Measurements from ENCODE around the gene NTF4. TPM values are rescaled to one million over a fixed set of nuclear protein-coding genes. Genes with fewer than 3 reads are reported as not detected.

Gene NTF4
- total and polyA plus RNA-seq, 2 of the 13 experiments (the other 11 are each of a cell fraction or from before 2014, with no cell fraction given): not detected

GRCh38 chr19:49092686-49093085, 28.1 kb upstream of the NTF4 start:
- ChIA-PET CTCF (ENCODE audit: low intra/inter-chr PET ratio, low total read pairs) (no interaction called here), POLR2A (no interaction called here)
- in situ Hi-C loops (cut with HindIII; ENCODE audit: extremely low pct_ligation_motif_present, low pct_unique_long_range_greater_than_20kb): loop anchor here (10.0 kb wide), 1 partner anchor 102 kb away; no protein-coding TSS in a partner anchor
- no peak for FAIRE-seq
- no peak for ATAC-seq
- Histone ChIP-seq H3K4me1 (ENCODE audit: insufficient read depth, low read length) (peaks cover 13% of the 10 kb centered on the region), H3K27ac (ENCODE audit: extremely low read length, insufficient read depth, low read length) (no peak overlapping the region), H3K79me2 (ENCODE audit: insufficient read depth, low read length) (peaks cover 36% of the 10 kb centered on the region), H3K9ac (ENCODE audit: insufficient read depth, low read depth, low read length) (no peak overlapping the region), H2AFZ (ENCODE audit: low read length) (no peak overlapping the region), H4K20me1 (ENCODE audit: insufficient read depth, low read length) (peaks cover 34% of the 10 kb centered on the region), H3K27me3 (ENCODE audit: control insufficient read depth in 1 of 2, insufficient read depth in 2 of 2, low read length in 2 of 2) (no peaks in the 10 kb centered on the region), H3K4me3 (replicated peaks in 1 of 3; ENCODE audit: insufficient read depth in 1 of 3, low read depth in 2 of 3, low read length in 3 of 3) (no peak overlapping the region), H3K36me3 (replicated peaks in 1 of 2; ENCODE audit: control insufficient read depth in 1 of 2, insufficient read depth in 2 of 2, low read length in 2 of 2) (peaks cover 34 to 75% of the 10 kb centered on the region in 2 experiments), H3K4me2 (ENCODE audit: low read depth, low read length) (no peak overlapping the region), H3K9me3 (ENCODE audit: low read length) (no peaks in the 10 kb centered on the region)
- 95% methylated on average over 6 of the region's 6 CpGs for WGBS (ENCODE audit: low lambda C conversion rate)
- TF ChIP-seq RBAK (CRISPR knock-in tag; IDR thresholded peaks at IDR 0.05) (no peak), ZNF121 (CRISPR knock-in tag; IDR thresholded peaks at IDR 0.05) (peak; percentile 79)
- intact Hi-C loops (cut with micrococcal nuclease; ENCODE audit: unreplicated experiment): no loop called here
- no TSS peak for BruUV-seq (replicated peaks)
- no peak for DNase-seq (ENCODE audit: low spot score)

- no peak for FAIRE-seq
Measured at GRCh38 chr19:49091391-49092038, 26.9 kb upstream of the NTF4 start.

More at GRCh38 chr19:49091391-49092038, 26.9 kb upstream of the NTF4 start:
- peaks cover 38% of the 10 kb centered on the region for H4K20me1 ChIP-seq (ENCODE audit: insufficient read depth, low read length)
- intact Hi-C loops (cut with micrococcal nuclease; ENCODE audit: unreplicated experiment) (no loop called here), in situ Hi-C loops (cut with HindIII; ENCODE audit: extremely low pct_ligation_motif_present, low pct_unique_long_range_greater_than_20kb) (loop anchor here (10.0 kb wide), 1 partner anchor 103 kb away; no protein-coding TSS in a partner anchor)
- ChIA-PET POLR2A (no interaction called here), CTCF (ENCODE audit: low intra/inter-chr PET ratio, low total read pairs) (no interaction called here)
- no peak overlapping the region for H2AFZ ChIP-seq (ENCODE audit: low read length)
- H3K9me3 ChIP-seq (ENCODE audit: low read length): no peaks in the 10 kb centered on the region
- TF ChIP-seq ZNF562 (CRISPR knock-in tag; IDR thresholded peaks at IDR 0.05; ENCODE audit: borderline replicate concordance): no peak
- TF ChIP-seq RBFOX2 (IDR thresholded peaks at IDR 0.05; ENCODE audit: low read depth, low read length): peak; percentile 51; the same call in 1 of the 2 replicates
- H3K27me3 ChIP-seq (ENCODE audit: control insufficient read depth in 1 of 2, insufficient read depth in 2 of 2, low read length in 2 of 2): no peaks in the 10 kb centered on the region; a peak in 1 of 5 replicates
- H3K9ac ChIP-seq (ENCODE audit: insufficient read depth, low read depth, low read length): no peak overlapping the region
- H3K36me3 ChIP-seq (replicated peaks in 1 of 2; ENCODE audit: control insufficient read depth in 1 of 2, insufficient read depth in 2 of 2, low read length in 2 of 2): peaks cover 38 to 67% of the 10 kb centered on the region in 2 experiments
- peaks cover 25% of the 10 kb centered on the region for H3K4me1 ChIP-seq (ENCODE audit: insufficient read depth, low read length)
- no TSS peak for BruUV-seq (replicated peaks)
- ATAC-seq: no peak
- peaks cover 47% of the 10 kb centered on the region for H3K79me2 ChIP-seq (ENCODE audit: insufficient read depth, low read length)
- no peak for DNase-seq (ENCODE audit: low spot score)
- H3K4me3 ChIP-seq (replicated peaks in 1 of 3; ENCODE audit: insufficient read depth in 1 of 3, low read depth in 2 of 3, low read length in 3 of 3): no peak overlapping the region
- H3K4me2 ChIP-seq (ENCODE audit: low read depth, low read length): no peak overlapping the region
- WGBS (ENCODE audit: low lambda C conversion rate): 98% methylated on average over 16 of the region's 17 CpGs
- no peak overlapping the region for H3K27ac ChIP-seq (ENCODE audit: extremely low read length, insufficient read depth, low read length)

Data from HepG2 (cell line).